ENCODE data around the gene NTHL1. TPM values are rescaled to one million over a fixed set of nuclear protein-coding genes. Genes with fewer than 3 reads are reported as not detected.

The NTHL1 gene
- total RNA-seq, 1 donor from 2014 or later, result 22.6 TPM

DNA sequence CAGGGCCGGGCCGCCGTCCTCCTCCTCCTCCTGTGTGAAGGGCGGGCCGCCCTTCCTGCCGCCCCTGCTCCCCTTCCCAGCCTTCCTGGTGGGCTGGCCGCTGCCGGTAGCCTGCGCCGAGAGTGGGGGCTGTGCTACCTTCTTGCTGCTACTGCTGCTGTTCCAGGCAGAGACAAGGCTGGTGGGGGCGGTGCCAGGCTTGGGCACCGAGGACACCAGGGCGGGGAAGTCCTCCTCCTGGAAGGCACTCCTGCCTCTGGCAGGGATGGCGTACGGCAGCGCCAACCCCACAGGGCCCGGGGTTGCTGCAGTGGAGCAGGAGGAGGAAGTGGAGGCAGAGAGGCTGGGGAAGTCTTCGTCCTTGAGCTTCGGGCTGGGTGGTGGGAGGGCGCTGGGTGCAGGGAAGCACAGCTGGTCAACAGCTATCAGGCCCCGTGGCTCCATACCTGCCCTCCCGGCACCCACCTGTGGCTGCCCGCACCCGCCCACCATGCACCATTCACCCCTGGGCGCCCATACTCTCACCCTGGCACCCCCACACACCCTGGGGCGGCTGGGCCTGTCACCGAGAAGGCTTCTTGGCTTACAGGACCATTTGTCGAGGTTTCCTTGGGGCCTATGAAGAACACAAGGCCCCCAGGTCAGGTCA is 47.6 kb downstream of the NTHL1 start:
- no peak for DNase-seq (ENCODE audit: extremely low read depth, low read depth, low spot score)

GRCh38 chr16:1998852-1999801 is 48.5 kb downstream of the NTHL1 start:
- no peak for DNase-seq (ENCODE audit: extremely low read depth, low read depth, low spot score)

DNA sequence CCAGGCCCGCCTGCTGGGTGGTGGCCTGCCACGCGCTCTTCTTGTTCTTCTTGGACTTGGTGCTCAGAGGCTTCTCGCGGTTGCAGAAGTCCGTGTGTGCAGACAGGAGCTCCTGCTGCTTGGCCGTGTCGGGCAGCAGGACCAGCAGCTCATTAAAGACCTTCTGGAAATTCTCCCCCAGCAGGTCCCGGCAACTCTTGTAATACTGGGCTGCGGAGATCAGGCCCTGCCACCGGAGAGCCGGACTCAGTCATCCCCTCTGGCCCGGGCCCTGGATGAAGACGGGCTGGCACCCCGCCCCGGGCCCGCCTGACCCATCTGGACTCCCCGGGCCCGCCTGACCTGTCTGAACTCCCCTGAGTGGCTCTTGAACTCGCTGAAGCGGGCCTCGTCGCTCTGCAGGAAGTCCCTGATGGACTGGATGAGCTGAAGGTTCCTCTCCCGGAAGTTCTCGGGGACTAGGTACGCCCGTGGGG is 49.2 kb downstream of the NTHL1 start:
- no peak for DNase-seq (ENCODE audit: extremely low read depth, low read depth, low spot score)

GRCh38 chr16:1997494-1998359 is 49.9 kb downstream of the NTHL1 start:
- DNase-seq (ENCODE audit: extremely low read depth, low read depth, low spot score), result no peak

GRCh38 chr16:1993731-1994131 is 53.9 kb downstream of the NTHL1 start:
- no peak for DNase-seq (ENCODE audit: extremely low read depth, low read depth, low spot score)

- no peak for DNase-seq (ENCODE audit: extremely low read depth, low read depth, low spot score)
Observed at GRCh38 chr16:1992704-1993317, 54.8 kb downstream of the NTHL1 start.

- DNase-seq (ENCODE audit: extremely low read depth, low read depth, low spot score), result no peak
Observed at GRCh38 chr16:1991948-1992703, 55.5 kb downstream of the NTHL1 start.

GRCh38 chr16:1991588-1991947 is 56.1 kb downstream of the NTHL1 start:
- DNase-seq (ENCODE audit: extremely low read depth, low read depth, low spot score), result no peak

DNA sequence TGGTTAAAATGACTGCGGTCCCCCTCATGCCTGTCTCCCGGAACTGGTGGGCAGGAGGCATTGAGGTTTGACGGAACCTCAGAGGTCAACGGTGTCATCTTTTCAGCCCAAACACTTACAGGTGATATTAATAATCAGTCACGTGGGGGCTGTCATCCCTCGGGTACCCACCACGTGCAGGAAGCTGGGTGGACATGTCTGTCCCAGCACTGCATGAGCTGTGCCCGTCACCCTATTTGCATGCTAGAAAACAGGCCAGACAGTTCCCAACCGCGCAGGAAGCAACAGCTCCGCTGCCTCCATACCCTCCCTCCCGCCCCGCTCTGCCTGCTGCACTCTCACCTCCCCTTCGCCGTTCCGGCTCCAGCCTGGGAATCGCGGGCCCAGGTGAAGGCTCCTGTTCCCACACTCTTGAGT is 56.5 kb downstream of the NTHL1 start:
- DNase-seq (ENCODE audit: extremely low read depth, low read depth, low spot score), result no peak

- no peak for DNase-seq (ENCODE audit: extremely low read depth, low read depth, low spot score)
Observed at GRCh38 chr16:1990351-1991134, 57.1 kb downstream of the NTHL1 start.

DNA sequence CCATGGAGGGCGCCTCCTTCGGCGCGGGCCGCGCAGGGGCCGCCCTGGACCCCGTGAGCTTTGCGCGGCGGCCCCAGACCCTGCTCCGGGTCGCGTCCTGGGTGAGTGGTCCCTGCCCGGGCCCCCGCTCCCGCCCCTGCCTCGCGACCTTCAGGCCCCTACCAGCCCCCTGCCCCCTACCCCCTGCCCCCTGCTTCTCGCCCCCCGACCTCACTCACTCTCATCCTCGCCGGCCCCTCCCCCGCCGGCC is 57.6 kb downstream of the NTHL1 start:
- DNase-seq (ENCODE audit: extremely low read depth, low read depth, low spot score), result no peak

Other genes starting within 250 kb of the NTHL1 start
- gene HAGH, start 221.0 kb downstream of the NTHL1 start, total RNA-seq, result 91.5 and 116 TPM in 2 replicates
- gene FAHD1, start 220.6 kb downstream of the NTHL1 start, total RNA-seq, result 60.7 and 62.9 TPM in 2 replicates
- 0.10 and 0.88 TPM in 2 replicates for gene MEIOB, start 175.7 kb downstream of the NTHL1 start, total RNA-seq
- gene HS3ST6, start 129.4 kb downstream of the NTHL1 start, total RNA-seq, result not detected in 2 replicates
- gene MSRB1, start 104.6 kb downstream of the NTHL1 start, total RNA-seq, result 12.8 and 18.4 TPM in 2 replicates
- gene RPL3L, start 93.1 kb downstream of the NTHL1 start, total RNA-seq, result not detected in 2 replicates
- 262 and 265 TPM in 2 replicates for gene NDUFB10, start 88.3 kb downstream of the NTHL1 start, total RNA-seq
- 2,366 and 3,192 TPM in 2 replicates for gene RPS2, start 83.0 kb downstream of the NTHL1 start, total RNA-seq
- not detected in 2 replicates for gene RNF151, start 81.0 kb downstream of the NTHL1 start, total RNA-seq
- 50.7 and 59.4 TPM in 2 replicates for gene TBL3, start 75.8 kb downstream of the NTHL1 start, total RNA-seq
- gene NOXO1, start 66.4 kb downstream of the NTHL1 start, total RNA-seq, result 0.58 TPM in 1 of 2 replicates, not detected in the other
- gene GFER, start 63.6 kb downstream of the NTHL1 start, total RNA-seq, result 18.7 and 22.2 TPM in 2 replicates
- gene SYNGR3, start 57.9 kb downstream of the NTHL1 start, total RNA-seq, result 5.6 and 9.6 TPM in 2 replicates
- gene ZNF598, start 38.0 kb downstream of the NTHL1 start, total RNA-seq, result 60.8 and 83.9 TPM in 2 replicates
- 0.35 and 1.0 TPM in 2 replicates for gene NPW, start 28.0 kb downstream of the NTHL1 start, total RNA-seq
- gene NHERF2, start 20.9 kb downstream of the NTHL1 start, total RNA-seq, result 49.5 and 94.2 TPM in 2 replicates
- gene TSC2, start 151 bp upstream of the NTHL1 start, total RNA-seq, result 56.5 and 83.0 TPM in 2 replicates
- gene PKD1, start 88.1 kb upstream of the NTHL1 start, total RNA-seq, result 62.4 and 147 TPM in 2 replicates
- gene RAB26, start 100.8 kb upstream of the NTHL1 start, total RNA-seq, result 0.48 and 1.3 TPM in 2 replicates
- gene TRAF7, start 107.9 kb upstream of the NTHL1 start, total RNA-seq, result 88.4 and 102 TPM in 2 replicates
- 0.10 and 0.18 TPM in 2 replicates for gene CASKIN1, start 148.8 kb upstream of the NTHL1 start, total RNA-seq
- gene MLST8, start 157.6 kb upstream of the NTHL1 start, total RNA-seq, result 63.4 and 63.9 TPM in 2 replicates
- 3.5 and 3.7 TPM in 2 replicates for gene BRICD5, start 163.0 kb upstream of the NTHL1 start, total RNA-seq
- 21.0 and 24.9 TPM in 2 replicates for gene PGP, start 167.0 kb upstream of the NTHL1 start, total RNA-seq
- gene E4F1, start 175.8 kb upstream of the NTHL1 start, total RNA-seq, result 35.1 and 37.5 TPM in 2 replicates
- 0.10 and 0.82 TPM in 2 replicates for gene DNASE1L2, start 188.6 kb upstream of the NTHL1 start, total RNA-seq
- gene ECI1, start 203.8 kb upstream of the NTHL1 start, total RNA-seq, result 37.2 and 37.6 TPM in 2 replicates
- 183 and 192 TPM in 2 replicates for gene RNPS1, start 220.3 kb upstream of the NTHL1 start, total RNA-seq

Data from glomerular endothelial cell (primary cell).